ENCODE measurements around the gene LNPK. TPM values are rescaled to one million over a fixed set of nuclear protein-coding genes. Genes with fewer than 3 reads are reported as not detected.
A peak's percentile ranks its signal among the peaks of the same experiment; 100 is the strongest.

Gene LNPK
- 93.1 TPM for total RNA-seq
- 9.4 TPM for polyA plus RNA-seq

DNA sequence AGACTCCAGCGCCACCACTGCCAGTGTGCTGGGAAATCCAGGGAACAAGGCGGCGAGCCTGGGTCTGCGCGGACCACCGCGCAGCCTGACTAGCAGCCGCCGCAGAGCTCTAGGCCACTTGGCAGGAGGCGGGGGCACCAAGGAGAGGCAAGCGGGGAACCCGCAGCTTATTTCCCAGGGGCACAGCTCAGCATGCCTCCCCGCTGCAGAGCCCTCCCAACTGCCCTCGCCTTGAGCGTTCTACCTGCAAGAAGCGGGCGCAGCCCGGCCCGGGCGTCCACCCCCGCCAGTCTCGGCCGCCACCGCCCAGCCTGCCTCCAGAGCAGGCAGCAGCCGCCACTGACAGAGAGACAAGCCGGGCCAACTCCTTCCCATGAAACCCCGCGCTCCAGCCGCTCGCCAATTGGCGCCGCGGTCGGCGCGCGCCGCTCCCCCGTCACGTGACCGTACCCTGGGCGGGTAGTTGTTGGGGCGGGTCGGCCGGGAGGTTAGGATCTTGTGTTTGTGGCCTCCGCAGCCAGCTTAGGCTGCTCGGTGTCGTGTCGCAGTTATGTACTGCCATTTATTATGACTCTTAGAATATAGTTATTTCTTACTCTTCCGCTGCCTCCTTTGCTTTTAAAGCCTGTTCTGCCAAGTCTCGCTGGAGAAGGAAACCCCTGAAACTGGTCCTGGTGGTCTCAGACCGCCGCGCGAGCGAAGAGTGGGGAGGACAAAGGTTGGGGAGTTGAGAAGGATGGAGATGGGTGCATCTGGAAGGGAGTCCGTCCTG lies at the start of gene LNPK:
TSS of gene LNPK (minus strand) at position 352 of the 772 bp plus-strand sequence. CDS start 6,683 bp downstream, outside the sequence.
- H3K4me1 ChIP-seq (ENCODE audit: insufficient read depth) = no peaks in the 10 kb centered on the region

GRCh38 chr2:176039375-176039774 lies 37.3 kb upstream of the LNPK start:
- 49% methylated on average over 3 of the region's 3 CpGs for WGBS
- Histone ChIP-seq H3K4me3 (ENCODE audit: low read depth, low read length) (no peak overlapping the region), H3K27ac (ENCODE audit: low read depth) (no peak overlapping the region), H3K4me1 (ENCODE audit: insufficient read depth) (no peaks in the 10 kb centered on the region), H3K36me3 (ENCODE audit: insufficient read depth) (no peaks in the 10 kb centered on the region)
- DNase-seq (ENCODE audit: extremely low spot score) = no peak

More for the DNA sequence above, at the start of gene LNPK:
- peak; percentile 80 for DNase-seq (ENCODE audit: extremely low spot score)
- H3K27ac ChIP-seq (ENCODE audit: low read depth) = peak within 1 kb of the TSS; percentile 81
- H3K4me3 ChIP-seq (ENCODE audit: low read depth, low read length) = peak within 1 kb of the TSS; percentile 53
- H3K36me3 ChIP-seq (ENCODE audit: insufficient read depth) = no peaks in the 10 kb centered on the region
- WGBS = under 1% methylated on average over 57 of the region's 57 CpGs

- no peak overlapping the region for H3K4me3 ChIP-seq (ENCODE audit: low read depth, low read length)
- H3K4me1 ChIP-seq (ENCODE audit: insufficient read depth) = no peaks in the 10 kb centered on the region
- H3K27ac ChIP-seq (ENCODE audit: low read depth) = no peak overlapping the region
- 82% methylated on average over 2 of the region's 2 CpGs for WGBS
- no peaks in the 10 kb centered on the region for H3K36me3 ChIP-seq (ENCODE audit: insufficient read depth)
- DNase-seq (ENCODE audit: extremely low spot score) = no peak
Measured at GRCh38 chr2:176038694-176039093, 36.6 kb upstream of the LNPK start.

DNA sequence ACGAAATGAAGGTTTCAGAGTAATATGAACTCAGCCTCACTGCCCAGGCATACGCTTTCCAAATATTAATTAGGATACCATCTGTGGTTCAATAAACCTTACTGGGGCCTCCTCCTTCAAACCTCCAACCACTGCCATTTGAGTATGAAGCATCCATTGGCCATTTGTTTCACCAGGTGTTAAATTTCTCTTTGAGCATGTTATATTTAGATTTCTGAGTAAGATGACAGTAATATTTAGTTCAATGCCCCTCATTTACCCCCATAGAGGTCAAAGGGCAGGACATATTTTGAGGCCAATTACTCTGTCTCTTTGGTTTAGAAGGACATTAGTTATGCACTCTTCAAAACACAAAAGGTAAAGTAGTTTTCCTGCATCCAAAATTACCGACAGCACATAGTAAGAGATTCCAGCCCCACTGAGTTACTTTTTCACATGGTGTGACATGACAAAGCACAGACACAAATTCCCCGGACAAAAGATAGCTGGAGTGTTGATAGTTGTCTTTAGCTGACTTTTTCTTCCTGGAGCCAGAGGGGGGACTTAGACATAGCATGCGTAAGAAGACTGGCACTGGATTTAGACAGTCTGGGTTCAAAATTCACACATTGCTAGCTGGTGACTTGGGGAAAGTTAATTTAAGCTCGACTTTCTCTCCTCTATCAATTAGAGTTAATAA lies 33.1 kb upstream of the LNPK start:
- H3K4me1 ChIP-seq (ENCODE audit: insufficient read depth) = no peaks in the 10 kb centered on the region
- 41% methylated on average over 6 of the region's 6 CpGs for WGBS
- no peak for DNase-seq (ENCODE audit: extremely low spot score)
- H3K36me3 ChIP-seq (ENCODE audit: insufficient read depth) = no peaks in the 10 kb centered on the region
- H3K27ac ChIP-seq (ENCODE audit: low read depth) = no peak overlapping the region
- H3K4me3 ChIP-seq (ENCODE audit: low read depth, low read length) = no peak overlapping the region

GRCh38 chr2:176027806-176028205 lies 25.7 kb upstream of the LNPK start:
- DNase-seq (ENCODE audit: extremely low spot score) = no peak
- WGBS = 64% methylated on average over 2 of the region's 2 CpGs
- Histone ChIP-seq H3K4me1 (ENCODE audit: insufficient read depth) (no peaks in the 10 kb centered on the region), H3K27ac (ENCODE audit: low read depth) (no peak overlapping the region), H3K4me3 (ENCODE audit: low read depth, low read length) (no peak overlapping the region), H3K36me3 (ENCODE audit: insufficient read depth) (no peaks in the 10 kb centered on the region)

GRCh38 chr2:176025932-176026331 lies 23.9 kb upstream of the LNPK start:
- H3K4me1 ChIP-seq (ENCODE audit: insufficient read depth) = no peaks in the 10 kb centered on the region
- WGBS = 61% methylated on average over 4 of the region's 4 CpGs
- no peak overlapping the region for H3K4me3 ChIP-seq (ENCODE audit: low read depth, low read length)
- no peaks in the 10 kb centered on the region for H3K36me3 ChIP-seq (ENCODE audit: insufficient read depth)
- DNase-seq (ENCODE audit: extremely low spot score) = no peak
- H3K27ac ChIP-seq (ENCODE audit: low read depth) = no peak overlapping the region

DNA sequence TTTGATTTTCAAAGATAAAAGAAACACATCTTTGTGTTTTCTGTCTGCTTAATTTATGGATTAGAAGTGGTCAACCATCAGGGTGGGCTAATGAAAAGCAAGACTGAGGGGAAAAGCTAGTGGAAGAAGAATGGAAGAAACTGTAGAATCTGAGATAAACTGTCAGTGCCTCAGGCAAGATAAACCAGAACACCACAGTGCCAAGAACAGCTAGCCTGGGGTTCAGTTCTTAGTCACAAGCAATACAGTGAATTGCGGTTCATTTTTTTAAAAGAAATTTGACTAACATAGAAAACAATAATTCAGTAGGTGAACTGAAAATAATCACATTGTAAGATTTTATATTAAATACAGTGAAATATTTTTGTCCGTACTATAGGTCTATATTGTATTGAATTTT lies 22.0 kb upstream of the LNPK start:
- WGBS = 85% methylated on average over 2 of the region's 2 CpGs
- Histone ChIP-seq H3K36me3 (ENCODE audit: insufficient read depth) (no peaks in the 10 kb centered on the region), H3K4me1 (ENCODE audit: insufficient read depth) (no peaks in the 10 kb centered on the region), H3K27ac (ENCODE audit: low read depth) (no peak overlapping the region), H3K4me3 (ENCODE audit: low read depth, low read length) (no peak overlapping the region)
- DNase-seq (ENCODE audit: extremely low spot score) = no peak

DNA sequence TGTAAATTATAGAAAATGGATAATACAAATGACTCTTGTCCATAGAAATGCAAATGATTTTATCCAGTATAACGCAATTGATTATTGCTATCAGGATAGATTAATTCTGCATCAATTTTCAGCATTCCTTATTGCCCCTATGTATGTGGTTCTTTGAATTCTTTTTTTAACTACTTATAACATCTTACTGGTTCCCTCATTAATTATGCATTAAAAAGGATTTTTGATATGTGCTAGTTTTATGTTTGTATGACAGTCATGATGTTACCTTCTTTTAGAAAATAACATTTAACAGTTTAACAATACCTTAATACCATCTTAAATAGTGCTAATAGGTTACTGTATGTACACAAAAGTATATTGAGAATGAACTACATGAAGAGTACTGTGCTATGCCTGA lies 20.0 kb upstream of the LNPK start:
- Histone ChIP-seq H3K36me3 (ENCODE audit: insufficient read depth) (no peaks in the 10 kb centered on the region), H3K4me3 (ENCODE audit: low read depth, low read length) (no peak overlapping the region), H3K4me1 (ENCODE audit: insufficient read depth) (no peaks in the 10 kb centered on the region), H3K27ac (ENCODE audit: low read depth) (no peak overlapping the region)
- 93% methylated on average over 1 of the region's 1 CpG for WGBS
- no peak for DNase-seq (ENCODE audit: extremely low spot score)

GRCh38 chr2:176020400-176020799 lies 18.3 kb upstream of the LNPK start:
- no peak for DNase-seq (ENCODE audit: extremely low spot score)
- Histone ChIP-seq H3K4me1 (ENCODE audit: insufficient read depth) (no peaks in the 10 kb centered on the region), H3K36me3 (ENCODE audit: insufficient read depth) (no peaks in the 10 kb centered on the region), H3K4me3 (ENCODE audit: low read depth, low read length) (no peak overlapping the region), H3K27ac (ENCODE audit: low read depth) (no peak overlapping the region)
- 90% methylated on average over 6 of the region's 6 CpGs for WGBS

DNA sequence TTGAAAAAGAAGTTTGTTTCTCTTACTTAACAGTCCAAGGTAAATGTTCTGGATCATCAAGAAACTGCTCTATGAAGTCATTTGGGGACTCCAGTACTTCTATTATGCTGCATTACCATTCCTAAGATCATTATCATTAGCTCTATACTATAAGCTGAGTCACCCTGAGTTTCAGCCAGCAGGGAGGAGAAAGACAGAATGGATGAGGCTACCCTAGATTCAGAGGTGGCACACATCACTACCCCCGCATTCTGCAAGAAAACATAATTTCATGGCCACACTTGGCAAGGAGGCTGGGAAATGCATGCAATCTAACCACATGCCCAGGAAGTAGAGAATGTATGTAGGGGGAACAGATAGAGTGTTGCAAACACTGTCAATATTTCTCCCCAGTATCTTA lies 16.6 kb upstream of the LNPK start:
- Histone ChIP-seq H3K27ac (ENCODE audit: low read depth) (no peak overlapping the region), H3K36me3 (ENCODE audit: insufficient read depth) (no peaks in the 10 kb centered on the region), H3K4me3 (ENCODE audit: low read depth, low read length) (no peak overlapping the region), H3K4me1 (ENCODE audit: insufficient read depth) (no peaks in the 10 kb centered on the region)
- WGBS = 90% methylated on average over 1 of the region's 1 CpG
- DNase-seq (ENCODE audit: extremely low spot score) = no peak

- DNase-seq (ENCODE audit: extremely low spot score) = no peak
- no peaks in the 10 kb centered on the region for H3K36me3 ChIP-seq (ENCODE audit: insufficient read depth)
- H3K4me3 ChIP-seq (ENCODE audit: low read depth, low read length) = no peak overlapping the region
- H3K4me1 ChIP-seq (ENCODE audit: insufficient read depth) = peaks cover 1% of the 10 kb centered on the region
- H3K27ac ChIP-seq (ENCODE audit: low read depth) = no peak overlapping the region
- 87% methylated on average over 2 of the region's 2 CpGs for WGBS
Measured at GRCh38 chr2:176009445-176009844, 7.4 kb upstream of the LNPK start.

- no peak overlapping the region for H3K27ac ChIP-seq (ENCODE audit: low read depth)
- H3K36me3 ChIP-seq (ENCODE audit: insufficient read depth) = no peaks in the 10 kb centered on the region
- DNase-seq (ENCODE audit: extremely low spot score) = no peak
- no peak overlapping the region for H3K4me3 ChIP-seq (ENCODE audit: low read depth, low read length)
- H3K4me1 ChIP-seq (ENCODE audit: insufficient read depth) = peaks cover 1% of the 10 kb centered on the region
- 57% methylated on average over 1 of the region's 1 CpG for WGBS
Measured at GRCh38 chr2:176004934-176005333, 2.9 kb upstream of the LNPK start.

- no peak for DNase-seq (ENCODE audit: extremely low spot score)
- Histone ChIP-seq H3K4me3 (ENCODE audit: low read depth, low read length) (no peak overlapping the region), H3K4me1 (ENCODE audit: insufficient read depth) (no peaks in the 10 kb centered on the region), H3K36me3 (ENCODE audit: insufficient read depth) (no peaks in the 10 kb centered on the region), H3K27ac (ENCODE audit: low read depth) (no peak overlapping the region)
- 70% methylated on average over 5 of the region's 5 CpGs for WGBS
Measured at GRCh38 chr2:176003958-176004357, 1.9 kb upstream of the LNPK start.

GRCh38 chr2:176002688-176003210 lies 682 bp upstream of the LNPK start:
- peak overlapping the region; percentile 81 for H3K27ac ChIP-seq (ENCODE audit: low read depth)
- peak overlapping the region; percentile 53 for H3K4me3 ChIP-seq (ENCODE audit: low read depth, low read length)
- DNase-seq (ENCODE audit: extremely low spot score) = no peak
- 8% methylated on average over 14 of the region's 14 CpGs for WGBS
- no peaks in the 10 kb centered on the region for H3K36me3 ChIP-seq (ENCODE audit: insufficient read depth)
- no peaks in the 10 kb centered on the region for H3K4me1 ChIP-seq (ENCODE audit: insufficient read depth)

All from urinary bladder (tissue), 4 donors.